Activated CD8-positive, alpha-beta T cell treated with anti-CD3 and anti-CD28 coated beads, Interleukin-2, amount 10 ng/mL, durations not matched to agents 7 days and 5 days (primary cell): ENCODE results near the gene UBL4B. TPM values are rescaled to one million over a fixed set of nuclear protein-coding genes. Genes with fewer than 3 reads are reported as not detected.

ENCODE experiments used
- ATAC-seq: fragments of 150-1000 bp; cut with Tn5 transposase; one replicate; pipeline ENCODE4 v1.10.0; 2021; ENCODE audit warnings: moderate library complexity
- CTCF ChIA-PET: fragments of 350-600 bp; sonication (Branson Sonifier 250); formaldehyde crosslinking; loops from one replicate; lab custom pipeline; 2021; ENCODE audit warnings: antibody characterized with exemption; lab: Charles Lee
- POLR2A ChIA-PET: fragments of 350-600 bp; sonication (Branson Sonifier 250); formaldehyde crosslinking; loops from one replicate; lab custom pipeline; 2021; ENCODE audit warnings: antibody characterized with exemption; lab: Charles Lee
- DNase-seq: peaks from one replicate; pipeline ENCODE4 v3.0.0-alpha.2; 2020
- H3K27ac Mint-ChIP-seq: one replicate; pipeline ENCODE4 v1.8.0; 2021; ENCODE audit warnings: mild to moderate bottlenecking, mixed read lengths
- H3K27me3 Mint-ChIP-seq: one replicate; pipeline ENCODE4 v1.8.0; 2021; ENCODE audit warnings: low read depth, mixed read lengths
- H3K36me3 Mint-ChIP-seq: one replicate; pipeline ENCODE4 v1.8.0; 2021; ENCODE audit warnings: low read depth, mixed read lengths
- H3K4me1 Mint-ChIP-seq: one replicate; pipeline ENCODE4 v1.8.0; 2021; ENCODE audit warnings: low read depth, mixed read lengths
- H3K4me3 Mint-ChIP-seq: one replicate; pipeline ENCODE4 v1.8.0; 2021; ENCODE audit warnings: mild to moderate bottlenecking, mixed read lengths
- H3K9me3 Mint-ChIP-seq: one replicate; pipeline ENCODE4 v1.8.0; 2022; ENCODE audit warnings: mixed read lengths; ENCODE audit not compliant: insufficient read depth
- total RNA-seq, 2 experiments: library from RNA; stranded (reverse); gene quantifications; one replicate each; pipeline ENCODE4 v1.2.3, GENCODE V29; 2021

The UBL4B gene
- total RNA-seq, 2 experiments from 2014 or later: not detected

- no peak for DNase-seq
- H3K27me3 Mint-ChIP-seq: peaks cover 19% of the 10 kb centered on the region
- H3K36me3 Mint-ChIP-seq: no peaks in the 10 kb centered on the region
- CTCF ChIA-PET: no interaction called here
- ATAC-seq: no peak
- H3K9me3 Mint-ChIP-seq: no peaks in the 10 kb centered on the region
- peak overlapping the region; percentile 75 for H3K27ac Mint-ChIP-seq
- H3K4me3 Mint-ChIP-seq: peak overlapping the region; percentile 16
- H3K4me1 Mint-ChIP-seq: no peaks in the 10 kb centered on the region
- POLR2A ChIA-PET: no interaction called here
These were observed 8.8 kb downstream of the UBL4B start for GRCh38 chr1:110120960-110121561.

- Mint-ChIP-seq H3K4me3 (no peak overlapping the region), H3K4me1 (no peaks in the 10 kb centered on the region), H3K27me3 (peaks cover 22% of the 10 kb centered on the region), H3K36me3 (no peaks in the 10 kb centered on the region), H3K9me3 (no peaks in the 10 kb centered on the region), H3K27ac (no peak overlapping the region)
- DNase-seq: no peak
- no peak for ATAC-seq
- CTCF ChIA-PET: interaction anchor here (1.0 kb wide), 1 partner anchor 10 kb away, joined by 3 read pairs; no protein-coding TSS in a partner anchor
- POLR2A ChIA-PET: interaction anchor here (0.6 kb wide), 1 partner anchor 15 kb away, joined by 4 read pairs; no protein-coding TSS in a partner anchor
These were observed 11.0 kb downstream of the UBL4B start for GRCh38 chr1:110123224-110123623.

GRCh38 chr1:110125810-110126209 lies 13.6 kb downstream of the UBL4B start:
- Mint-ChIP-seq H3K27me3 (peaks cover 41% of the 10 kb centered on the region), H3K9me3 (no peaks in the 10 kb centered on the region), H3K36me3 (no peaks in the 10 kb centered on the region), H3K4me3 (no peak overlapping the region), H3K4me1 (no peaks in the 10 kb centered on the region), H3K27ac (no peak overlapping the region)
- ChIA-PET CTCF (interaction anchor here (1.0 kb wide), 1 partner anchor 20 kb away, joined by 4 read pairs; no protein-coding TSS in a partner anchor), POLR2A (no interaction called here)
- ATAC-seq (no peak), DNase-seq (no peak)

- Mint-ChIP-seq H3K4me3 (no peak overlapping the region), H3K36me3 (no peaks in the 10 kb centered on the region), H3K27ac (no peak overlapping the region), H3K9me3 (no peaks in the 10 kb centered on the region), H3K27me3 (peaks cover 37% of the 10 kb centered on the region), H3K4me1 (no peaks in the 10 kb centered on the region)
- no peak for ATAC-seq
- ChIA-PET CTCF (no interaction called here), POLR2A (no interaction called here)
- no peak for DNase-seq
These were observed 17.9 kb downstream of the UBL4B start for GRCh38 chr1:110130113-110130591.

GRCh38 chr1:110130989-110131388 lies 18.7 kb downstream of the UBL4B start:
- DNase-seq (no peak), ATAC-seq (no peak)
- ChIA-PET CTCF (no interaction called here), POLR2A (no interaction called here)
- H3K27me3 Mint-ChIP-seq: peaks cover 41% of the 10 kb centered on the region
- no peaks in the 10 kb centered on the region for H3K4me1 Mint-ChIP-seq
- no peak overlapping the region for H3K4me3 Mint-ChIP-seq
- no peaks in the 10 kb centered on the region for H3K9me3 Mint-ChIP-seq
- no peaks in the 10 kb centered on the region for H3K36me3 Mint-ChIP-seq
- H3K27ac Mint-ChIP-seq: no peak overlapping the region

- Mint-ChIP-seq H3K4me1 (peaks cover 8% of the 10 kb centered on the region), H3K36me3 (no peaks in the 10 kb centered on the region), H3K4me3 (no peak overlapping the region), H3K27me3 (peaks cover 53% of the 10 kb centered on the region), H3K9me3 (no peaks in the 10 kb centered on the region), H3K27ac (no peak overlapping the region)
- ATAC-seq (no peak), DNase-seq (no peak)
- ChIA-PET POLR2A (interaction anchor here (0.6 kb wide), 1 partner anchor 334 kb away, joined by 3 read pairs; no protein-coding TSS in a partner anchor), CTCF (interaction anchor here (0.9 kb wide), 1 partner anchor 9 kb away, joined by 3 read pairs; no protein-coding TSS in a partner anchor)
These were observed 20.4 kb downstream of the UBL4B start for GRCh38 chr1:110132682-110133081.

GRCh38 chr1:110133436-110133835 lies 21.2 kb downstream of the UBL4B start:
- POLR2A ChIA-PET: interaction anchor here (0.6 kb wide), 1 partner anchor 335 kb away, joined by 3 read pairs; no protein-coding TSS in a partner anchor
- no peak overlapping the region for H3K4me3 Mint-ChIP-seq
- DNase-seq (no peak), ATAC-seq (no peak)
- no peaks in the 10 kb centered on the region for H3K9me3 Mint-ChIP-seq
- CTCF ChIA-PET: interaction anchor here (0.9 kb wide), 1 partner anchor 10 kb away, joined by 3 read pairs; no protein-coding TSS in a partner anchor
- peaks cover 55% of the 10 kb centered on the region for H3K27me3 Mint-ChIP-seq
- peaks cover 8% of the 10 kb centered on the region for H3K4me1 Mint-ChIP-seq
- H3K27ac Mint-ChIP-seq: no peak overlapping the region
- no peaks in the 10 kb centered on the region for H3K36me3 Mint-ChIP-seq

- Mint-ChIP-seq H3K27ac (no peak overlapping the region), H3K36me3 (no peaks in the 10 kb centered on the region), H3K9me3 (no peaks in the 10 kb centered on the region), H3K4me3 (no peak overlapping the region), H3K27me3 (peaks cover 53% of the 10 kb centered on the region), H3K4me1 (peaks cover 8% of the 10 kb centered on the region)
- ChIA-PET POLR2A (no interaction called here), CTCF (interaction anchor here (1.2 kb wide), 1 partner anchor 17 kb away, joined by 3 read pairs; no protein-coding TSS in a partner anchor)
- DNase-seq (no peak), ATAC-seq (no peak)
These were observed 21.9 kb downstream of the UBL4B start for GRCh38 chr1:110134050-110134595.

- Mint-ChIP-seq H3K27ac (no peak overlapping the region), H3K36me3 (no peaks in the 10 kb centered on the region), H3K9me3 (no peaks in the 10 kb centered on the region), H3K27me3 (peaks cover 46% of the 10 kb centered on the region), H3K4me1 (peaks cover 8% of the 10 kb centered on the region), H3K4me3 (no peak overlapping the region)
- ATAC-seq: no peak
- POLR2A ChIA-PET: no interaction called here
- CTCF ChIA-PET: interaction anchor here (0.7 kb wide), 1 partner anchor 72 kb away, joined by 3 read pairs; no protein-coding TSS in a partner anchor
- DNase-seq: no peak
These were observed 23.0 kb downstream of the UBL4B start for GRCh38 chr1:110135246-110135645.

- Mint-ChIP-seq H3K27ac (no peak overlapping the region), H3K27me3 (peaks cover 42% of the 10 kb centered on the region), H3K36me3 (no peaks in the 10 kb centered on the region), H3K4me1 (peaks cover 8% of the 10 kb centered on the region), H3K9me3 (no peaks in the 10 kb centered on the region), H3K4me3 (no peak overlapping the region)
- DNase-seq (no peak), ATAC-seq (no peak)
- POLR2A ChIA-PET: no interaction called here
- CTCF ChIA-PET: interaction anchor here (0.7 kb wide), 1 partner anchor 72 kb away, joined by 3 read pairs; no protein-coding TSS in a partner anchor
These were observed 23.4 kb downstream of the UBL4B start for GRCh38 chr1:110135666-110136065.

GRCh38 chr1:110136911-110137310 lies 24.7 kb downstream of the UBL4B start:
- Mint-ChIP-seq H3K27me3 (peaks cover 35% of the 10 kb centered on the region), H3K4me1 (peaks cover 8% of the 10 kb centered on the region), H3K4me3 (no peak overlapping the region), H3K9me3 (no peaks in the 10 kb centered on the region), H3K36me3 (no peaks in the 10 kb centered on the region), H3K27ac (no peak overlapping the region)
- POLR2A ChIA-PET: no interaction called here
- CTCF ChIA-PET: interaction anchor here (0.7 kb wide), 1 partner anchor 221 kb away, joined by 3 read pairs; no protein-coding TSS in a partner anchor
- ATAC-seq: peak; percentile 57
- peak; percentile 64 for DNase-seq

- Mint-ChIP-seq H3K9me3 (no peaks in the 10 kb centered on the region), H3K27ac (no peak overlapping the region), H3K4me1 (peaks cover 8% of the 10 kb centered on the region), H3K27me3 (peaks cover 44% of the 10 kb centered on the region), H3K4me3 (no peak overlapping the region), H3K36me3 (no peaks in the 10 kb centered on the region)
- POLR2A ChIA-PET: no interaction called here
- CTCF ChIA-PET: interaction anchor here (1.2 to 1.6 kb wide), 2 partner anchors 43 to 51 kb away, joined by 3 to 6 read pairs; no protein-coding TSS in a partner anchor
- no peak for DNase-seq
- ATAC-seq: no peak
These were observed 26.7 kb downstream of the UBL4B start for GRCh38 chr1:110138956-110139355.
